GM21367 (cell line): ENCODE data around the gene AMIGO3.
A peak's percentile ranks its signal among the peaks of the same experiment; 100 is the strongest.
"Not testable (repeated sequence)": the region's sequence is repeated elsewhere in the genome, so short reads cannot be mapped to it uniquely, and the experiment has no call there.

ENCODE experiments used
- ATAC-seq: cut with Tn5 transposase; IDR thresholded peaks from one replicate; pipeline ENCODE4 v1.9.1; 2021; ENCODE audit not compliant: unreplicated experiment

Gene AMIGO3

GRCh38 chr3:49712631-49713317 lies 6.7 kb downstream of the AMIGO3 start:
- no peak for ATAC-seq

GRCh38 chr3:49712166-49712565 lies 7.3 kb downstream of the AMIGO3 start:
- no peak for ATAC-seq

GRCh38 chr3:49711489-49711888 lies 8.0 kb downstream of the AMIGO3 start:
- ATAC-seq, result no peak

- ATAC-seq, result no peak
These were observed 9.6 kb downstream of the AMIGO3 start for GRCh38 chr3:49709852-49710251.

- ATAC-seq, result no peak
These were observed 12.4 kb downstream of the AMIGO3 start for GRCh38 chr3:49707113-49707480.

GRCh38 chr3:49706456-49707112 lies 12.9 kb downstream of the AMIGO3 start:
- ATAC-seq, result no peak

- ATAC-seq, result no peak
These were observed 14.0 kb downstream of the AMIGO3 start for GRCh38 chr3:49705390-49705960.

- ATAC-seq, result no peak
These were observed 14.9 kb downstream of the AMIGO3 start for GRCh38 chr3:49704629-49705028.

- no peak for ATAC-seq
These were observed 15.5 kb downstream of the AMIGO3 start for GRCh38 chr3:49703956-49704355.

GRCh38 chr3:49703443-49703927 lies 16.0 kb downstream of the AMIGO3 start:
- peak; percentile 48 for ATAC-seq

- ATAC-seq, result no peak
These were observed 16.8 kb downstream of the AMIGO3 start for GRCh38 chr3:49702672-49703071.

GRCh38 chr3:49701388-49702077 lies 18.0 kb downstream of the AMIGO3 start:
- ATAC-seq, result no peak

- ATAC-seq, result no peak
These were observed 18.9 kb downstream of the AMIGO3 start for GRCh38 chr3:49700453-49701128.

- ATAC-seq, result no peak
These were observed 19.5 kb downstream of the AMIGO3 start for GRCh38 chr3:49700014-49700413.

GRCh38 chr3:49699281-49699979 lies 20.1 kb downstream of the AMIGO3 start:
- no peak for ATAC-seq

GRCh38 chr3:49695350-49696015 lies 24.0 kb downstream of the AMIGO3 start:
- not testable (repeated sequence) for ATAC-seq

- ATAC-seq, result not testable (repeated sequence)
These were observed 24.9 kb downstream of the AMIGO3 start for GRCh38 chr3:49694409-49695070.

- not testable (repeated sequence) for ATAC-seq
These were observed 28.0 kb downstream of the AMIGO3 start for GRCh38 chr3:49691481-49691880.

- not testable (repeated sequence) for ATAC-seq
These were observed 28.6 kb downstream of the AMIGO3 start for GRCh38 chr3:49690856-49691255.
